Kidney capillary endothelial cell (primary cell): ENCODE data around the gene MAX.

Source experiments
- DNase-seq: peaks from one replicate; pipeline ENCODE4 v3.0.0-alpha.2; 2018; ENCODE audit warnings: low spot score

Gene MAX

DNA sequence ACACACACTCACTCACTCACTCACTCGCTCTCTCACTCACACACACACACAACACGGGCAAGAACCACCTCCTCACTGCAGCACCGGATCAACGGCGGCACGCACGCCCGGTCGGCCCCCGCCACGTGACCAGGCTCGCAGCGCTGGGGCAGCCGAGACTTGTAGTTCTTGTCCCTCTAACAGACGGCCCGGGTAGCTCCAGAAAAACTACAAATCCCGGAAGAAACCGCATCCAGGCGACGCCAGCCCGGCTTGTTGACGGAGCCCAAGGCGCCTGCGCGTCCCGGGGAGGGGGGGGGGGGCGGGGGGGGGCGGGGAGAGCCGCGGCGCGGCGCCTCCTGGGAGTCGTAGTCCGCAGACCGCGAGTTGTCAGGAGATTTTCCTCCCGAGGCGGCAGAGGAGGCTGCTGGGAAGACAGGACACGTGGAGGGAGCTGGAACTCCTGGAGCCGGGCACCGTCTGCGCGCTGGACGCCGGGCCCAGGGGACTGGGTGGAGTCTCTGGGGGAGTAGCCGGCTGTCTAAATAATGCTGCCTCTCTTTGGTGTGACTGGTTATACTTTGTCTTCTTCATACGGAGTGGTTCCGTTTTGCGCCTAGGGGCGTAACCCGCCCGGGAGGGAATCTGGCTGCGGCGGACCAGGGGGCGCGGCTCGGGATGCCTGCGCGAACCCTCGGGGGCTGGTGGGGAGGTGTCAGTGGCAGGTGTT is at the start of gene MAX:
MAX (minus strand) TSS at position 77 of the 709 bp plus-strand sequence. CDS start 178 bp downstream, outside the sequence.
- peak; percentile 97 for DNase-seq

DNA sequence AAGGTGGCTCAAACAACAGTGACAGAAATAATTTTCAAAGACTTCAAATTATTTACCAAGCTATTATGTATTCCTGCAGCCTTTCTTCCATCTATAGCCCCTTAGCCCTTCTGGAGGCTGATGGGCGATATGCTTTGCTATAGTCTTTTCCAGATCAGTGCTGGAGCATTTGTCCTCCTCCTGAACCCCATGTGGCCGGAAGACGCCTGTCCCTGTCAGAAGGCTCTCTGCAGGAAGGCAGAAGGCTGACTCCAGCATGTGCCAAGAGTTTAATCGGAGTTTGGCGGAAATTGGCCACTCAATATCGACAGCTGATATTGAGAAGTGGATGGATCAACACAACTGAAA is 49.3 kb upstream of the MAX start:
- no peak for DNase-seq

GRCh38 chr14:65150898-65151608 is 48.7 kb upstream of the MAX start:
- no peak for DNase-seq

DNA sequence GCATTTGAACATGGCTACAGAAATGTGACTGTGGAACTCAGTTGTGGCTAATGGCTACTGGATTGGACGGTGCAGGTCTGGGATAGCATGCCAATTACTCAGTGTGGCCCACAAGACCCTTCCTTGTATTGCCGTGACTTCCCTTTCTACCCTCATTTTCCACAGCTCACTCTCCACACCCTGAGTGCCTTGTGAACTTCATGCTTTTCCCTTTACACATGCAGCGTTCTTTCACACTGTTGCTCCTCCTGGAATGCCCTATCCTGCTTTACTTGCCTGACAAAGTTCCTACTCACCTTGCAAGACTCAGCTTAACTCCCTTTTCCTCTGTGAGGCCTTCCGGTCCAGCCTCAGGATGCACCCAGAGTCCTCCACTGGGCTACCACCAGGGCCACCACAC is 46.8 kb upstream of the MAX start:
- no peak for DNase-seq

DNA sequence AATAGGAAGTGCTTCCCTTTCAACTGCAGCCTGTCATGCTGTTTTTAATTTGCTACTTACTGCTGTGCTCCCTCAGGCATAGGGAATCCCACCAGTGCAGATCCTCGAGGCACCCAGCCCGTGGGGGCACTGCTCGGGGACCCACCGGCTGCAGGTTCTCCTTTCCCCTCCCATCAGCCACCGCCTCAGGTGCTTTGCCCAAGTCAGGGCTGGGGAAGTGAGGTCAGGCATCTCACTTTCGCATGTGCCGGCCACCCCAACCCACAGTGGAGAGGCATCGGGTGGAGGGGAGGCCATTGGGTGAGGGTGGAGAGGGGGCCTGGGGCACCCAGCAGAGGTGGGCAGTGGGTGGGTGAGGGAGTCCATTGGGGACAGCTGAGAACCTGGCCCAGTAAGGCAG is 41.9 kb upstream of the MAX start:
- no peak for DNase-seq

DNA sequence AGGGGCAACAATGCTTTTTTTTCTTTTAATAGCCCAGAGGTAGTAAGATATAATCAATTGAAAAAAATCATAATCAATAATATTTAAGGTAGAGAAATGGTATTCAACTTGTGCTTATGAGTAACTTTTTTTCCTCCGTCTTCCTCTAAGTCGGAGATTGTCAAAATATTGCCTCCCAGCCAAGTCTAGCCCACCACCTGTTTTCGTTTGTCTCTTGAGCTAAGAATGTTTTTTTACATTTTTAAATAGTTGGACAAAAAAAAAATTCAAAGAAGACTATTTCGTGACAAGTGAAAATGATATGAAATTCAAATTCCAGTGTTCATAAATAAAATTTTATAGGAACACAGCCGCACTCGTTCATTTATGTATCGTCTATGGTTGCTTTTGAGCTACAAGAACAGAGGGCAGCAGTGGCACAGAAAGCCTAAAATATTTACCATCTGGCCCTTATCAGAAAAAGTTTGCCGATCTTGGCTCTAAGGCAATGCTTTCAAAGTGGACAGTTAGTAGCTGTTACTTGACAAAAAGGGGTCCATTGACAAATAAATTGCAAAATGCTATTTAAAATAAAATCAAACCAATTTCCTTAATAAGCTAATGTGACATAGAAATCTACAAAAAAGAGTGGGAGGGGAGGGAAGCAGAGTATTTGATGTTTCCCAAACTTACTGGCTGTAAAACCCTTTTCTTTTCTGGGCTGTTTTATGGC is 40.8 kb upstream of the MAX start:
- DNase-seq, result no peak

GRCh38 chr14:65142429-65142828 is 40.1 kb upstream of the MAX start:
- no peak for DNase-seq

- DNase-seq, result no peak
Measured at GRCh38 chr14:65141523-65141922, 39.2 kb upstream of the MAX start.

- no peak for DNase-seq
Measured at GRCh38 chr14:65137648-65138307, 35.5 kb upstream of the MAX start.

- no peak for DNase-seq
Measured at GRCh38 chr14:65134651-65135579, 32.6 kb upstream of the MAX start.

DNA sequence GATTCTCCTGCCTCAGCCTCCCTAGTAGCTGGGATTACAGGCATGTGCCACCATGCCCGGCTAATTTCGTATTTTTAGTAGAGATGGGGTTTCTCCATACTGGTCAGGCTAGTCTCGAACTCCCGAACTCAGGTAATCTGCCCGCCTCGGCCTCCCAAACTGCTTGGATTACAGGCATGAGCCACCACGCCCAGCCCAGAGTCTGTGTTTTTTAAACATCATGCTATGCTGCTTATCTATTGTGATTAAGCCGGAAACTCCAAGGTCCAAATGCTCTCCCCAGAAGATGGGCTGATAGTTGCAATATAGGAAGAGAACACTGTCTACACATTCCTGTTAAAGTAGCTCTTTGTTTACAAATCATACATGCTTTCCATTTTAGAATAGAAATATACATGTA is 30.5 kb upstream of the MAX start:
- DNase-seq, result no peak

DNA sequence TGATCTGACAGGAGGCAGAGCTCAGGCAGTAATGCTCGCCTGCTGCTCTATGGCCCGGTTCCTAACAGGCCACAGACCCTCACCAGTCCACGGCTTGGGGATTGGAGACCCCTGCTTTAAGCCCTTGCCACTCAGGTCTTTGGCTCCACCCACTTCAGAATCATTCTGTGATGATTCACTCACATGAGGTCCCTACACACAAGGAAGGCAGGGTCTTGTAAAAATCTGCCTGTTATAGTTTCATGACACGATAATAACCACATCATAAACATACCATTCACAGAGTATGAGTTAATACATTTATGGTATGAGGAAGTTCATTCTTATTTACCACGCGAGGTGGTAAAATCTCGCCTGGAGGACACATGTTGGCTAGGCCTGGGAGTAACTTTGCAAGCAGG is 29.0 kb upstream of the MAX start:
- no peak for DNase-seq

DNA sequence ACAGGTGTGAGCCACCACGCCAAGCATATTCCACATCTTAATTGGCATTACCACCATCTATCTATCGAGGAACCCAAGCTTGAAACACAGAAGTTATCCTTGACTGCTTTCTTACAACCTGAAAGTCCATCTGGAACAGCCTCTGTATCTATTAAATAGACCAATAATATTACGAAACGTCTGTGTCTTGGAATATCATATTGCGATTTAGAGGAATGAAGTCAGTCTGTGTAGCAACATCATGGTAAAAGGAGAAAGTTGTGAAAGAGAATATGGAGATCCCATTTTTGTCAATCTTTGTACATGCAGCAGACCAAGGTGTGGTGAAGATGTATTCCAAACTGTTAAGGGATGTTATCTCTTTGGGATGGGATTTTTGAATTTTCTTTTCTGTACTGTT is 25.8 kb upstream of the MAX start:
- DNase-seq, result no peak

- DNase-seq, result no peak
Measured at GRCh38 chr14:65117769-65118745, 15.7 kb upstream of the MAX start.

GRCh38 chr14:65115615-65116014 is 13.3 kb upstream of the MAX start:
- no peak for DNase-seq

DNA sequence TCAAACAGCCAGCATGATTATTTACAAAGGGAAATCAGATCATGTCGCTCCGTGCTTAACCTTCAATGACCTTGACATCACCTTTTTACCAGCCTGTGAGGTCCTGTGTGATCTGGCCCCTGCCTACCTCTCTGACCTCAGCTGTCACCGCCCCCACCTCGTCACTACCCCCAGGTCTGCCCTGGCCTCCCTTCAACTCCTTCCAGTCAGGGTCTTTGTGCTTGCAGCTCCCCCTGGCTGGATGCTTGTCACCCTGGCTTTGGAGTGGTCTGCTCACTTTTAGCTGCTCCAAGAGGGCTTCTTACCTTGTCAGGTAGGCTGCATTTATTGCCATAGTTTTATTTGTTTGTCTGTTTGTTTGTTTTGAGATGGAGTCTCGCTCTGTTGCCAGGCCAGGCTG is 8.2 kb upstream of the MAX start:
- no peak for DNase-seq

DNA sequence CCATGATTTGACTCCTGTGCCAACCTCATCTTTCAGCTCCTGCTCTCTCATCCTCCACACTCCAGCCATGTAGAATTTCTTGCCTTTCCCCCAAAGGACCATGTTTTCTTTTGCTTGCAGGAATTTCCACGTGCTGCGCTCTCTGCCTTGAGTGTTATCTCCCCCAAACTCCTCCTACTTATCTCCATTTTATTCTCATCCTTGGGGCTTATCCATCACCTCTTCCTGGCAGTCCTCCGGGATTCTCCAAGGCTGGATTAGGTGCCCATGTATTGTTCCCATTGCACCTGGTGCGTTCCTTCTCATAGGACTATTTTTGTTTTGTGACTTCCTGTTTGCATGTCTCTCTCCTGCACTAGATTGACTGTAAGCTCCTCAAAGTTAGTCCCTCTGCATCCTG is 7.0 kb upstream of the MAX start:
- DNase-seq, result no peak

GRCh38 chr14:65107200-65107599 is 4.9 kb upstream of the MAX start:
- DNase-seq, result no peak

DNA sequence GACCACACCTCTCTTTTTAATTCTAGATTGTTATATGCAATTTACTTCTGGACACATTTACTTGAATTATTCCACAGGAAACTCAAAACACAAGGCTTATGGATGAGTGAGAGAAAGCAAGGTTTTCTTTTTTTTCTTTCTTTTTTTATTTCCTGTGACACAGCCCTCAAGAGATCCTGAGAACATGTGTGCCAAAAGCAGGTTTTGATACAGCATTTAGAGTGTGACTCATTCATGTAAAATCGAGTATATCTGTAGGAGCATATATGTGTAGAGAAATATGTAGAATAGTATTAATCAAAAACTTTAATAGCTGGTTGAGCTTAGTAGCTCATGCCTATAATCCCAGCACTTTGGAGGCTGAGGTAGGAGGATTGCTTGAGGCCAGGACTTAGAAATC is 4.4 kb upstream of the MAX start:
- no peak for DNase-seq

- no peak for DNase-seq
Measured at GRCh38 chr14:65106316-65106715, 4.0 kb upstream of the MAX start.
